ENCODE measurements around the gene FGF23.

The FGF23 gene

DNA sequence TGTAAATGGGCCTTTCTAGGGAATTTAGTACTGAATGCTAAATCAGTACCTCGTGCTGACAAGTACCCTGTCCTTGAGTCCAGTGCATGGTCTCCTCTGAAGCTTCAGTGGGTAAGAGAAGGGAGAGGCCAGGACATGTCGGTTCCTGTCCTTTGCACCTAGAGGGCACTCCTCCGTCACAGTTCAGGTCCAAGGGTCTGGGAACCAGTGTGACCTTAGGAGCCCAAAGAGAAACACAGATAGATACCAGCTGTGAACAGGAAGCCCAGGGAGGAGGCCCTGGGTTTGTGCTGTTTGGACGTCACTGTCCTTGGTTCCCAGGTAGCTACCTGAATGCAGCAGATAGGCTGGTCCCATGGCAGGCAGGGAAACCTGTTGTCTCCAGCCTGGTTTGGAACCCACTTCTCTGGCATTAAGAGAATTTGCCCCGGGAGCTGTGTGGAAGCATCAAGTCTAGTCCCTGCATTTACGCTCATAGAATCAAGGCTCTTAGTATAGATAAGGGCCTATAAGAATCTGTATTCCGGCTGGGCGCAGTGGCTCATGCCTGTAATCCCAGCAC, 3.9 kb upstream of the FGF23 start:
- no peak for DNase-seq (ENCODE audit: low spot score)

DNA sequence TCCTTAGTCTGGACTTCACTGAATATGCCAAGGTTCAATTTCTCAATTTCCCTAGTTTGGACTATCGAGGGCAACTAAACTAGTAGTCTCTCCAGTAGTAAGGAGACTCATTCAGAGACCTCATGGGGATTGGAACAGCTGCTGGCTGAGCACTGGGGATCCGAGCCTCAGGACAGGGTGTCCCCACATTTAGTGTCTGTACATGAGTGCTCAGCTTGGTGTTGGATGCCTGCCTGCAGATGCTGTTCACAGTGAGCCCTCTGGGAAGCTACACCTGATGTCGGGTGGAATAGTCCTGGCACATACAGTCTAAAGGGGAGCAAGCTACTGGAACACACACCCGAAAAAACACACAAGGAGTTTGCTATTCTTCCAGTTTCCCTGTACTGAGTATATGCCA, 820 bp upstream of the FGF23 start:
- no peak for DNase-seq (ENCODE audit: low spot score)

GRCh38 chr12:4378772-4379171, 740 bp downstream of the FGF23 start:
- DNase-seq (ENCODE audit: low spot score) = no peak

DNA sequence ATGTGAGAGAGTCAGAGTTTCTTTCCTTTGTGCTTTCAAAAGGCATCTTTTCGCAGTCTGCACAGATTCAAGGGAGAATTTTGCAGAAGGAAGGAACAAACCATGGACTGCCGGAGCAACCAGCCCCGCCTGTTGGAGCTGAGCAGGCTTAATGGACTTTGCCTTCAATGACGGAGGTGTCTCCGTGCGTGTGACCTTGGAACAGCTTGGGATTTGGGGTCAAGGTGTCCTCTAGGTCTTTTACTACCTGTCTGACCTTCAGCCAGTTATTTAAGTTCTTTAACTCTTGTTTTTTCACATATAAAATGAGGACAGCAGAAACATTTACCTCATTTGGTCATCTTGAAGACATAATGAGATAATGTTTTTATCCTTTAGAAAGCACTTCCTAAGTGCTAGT, 4.1 kb downstream of the FGF23 start:
- no peak for DNase-seq (ENCODE audit: low spot score)

DNA sequence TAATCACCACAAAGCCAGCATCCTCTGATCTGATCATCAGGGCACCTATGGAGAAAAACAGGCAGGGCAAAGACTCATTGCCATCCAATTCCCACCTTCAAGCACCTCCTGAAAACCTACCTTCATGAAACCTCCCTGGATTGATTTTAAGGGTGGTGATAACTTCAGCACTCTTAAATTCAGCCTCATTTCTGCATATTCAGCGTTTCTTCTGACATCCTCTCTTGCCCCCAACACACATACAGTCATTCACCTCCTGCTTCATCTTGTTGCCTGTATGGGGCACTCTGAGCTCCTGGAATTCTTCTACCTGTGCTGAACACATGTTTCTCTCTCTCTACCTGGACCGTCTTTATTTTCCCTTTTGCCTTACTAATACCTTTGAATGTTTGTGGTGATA, 6.9 kb downstream of the FGF23 start:
- DNase-seq (ENCODE audit: low spot score) = no peak

DNA sequence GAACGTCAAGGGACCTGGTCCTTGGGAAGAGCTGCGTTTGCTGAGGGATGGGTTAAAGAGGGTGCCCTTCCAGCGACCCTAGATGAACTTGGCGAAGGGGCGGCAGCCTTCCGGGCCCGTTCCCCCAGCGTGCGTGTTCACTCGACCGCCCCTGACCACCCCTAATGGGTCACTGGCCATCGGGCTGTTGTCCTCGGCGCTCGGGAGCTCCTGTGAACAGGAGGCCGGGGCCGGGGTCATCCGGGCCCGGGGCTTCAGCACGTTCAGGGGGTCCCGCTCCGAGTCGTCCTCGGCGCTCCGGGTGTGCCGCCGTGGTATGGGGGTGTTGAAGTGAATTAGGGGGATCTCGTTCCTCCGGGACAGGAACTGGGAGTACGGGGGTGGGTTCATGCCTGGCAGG, 9.2 kb downstream of the FGF23 start:
- DNase-seq (ENCODE audit: low spot score) = no peak

DNA sequence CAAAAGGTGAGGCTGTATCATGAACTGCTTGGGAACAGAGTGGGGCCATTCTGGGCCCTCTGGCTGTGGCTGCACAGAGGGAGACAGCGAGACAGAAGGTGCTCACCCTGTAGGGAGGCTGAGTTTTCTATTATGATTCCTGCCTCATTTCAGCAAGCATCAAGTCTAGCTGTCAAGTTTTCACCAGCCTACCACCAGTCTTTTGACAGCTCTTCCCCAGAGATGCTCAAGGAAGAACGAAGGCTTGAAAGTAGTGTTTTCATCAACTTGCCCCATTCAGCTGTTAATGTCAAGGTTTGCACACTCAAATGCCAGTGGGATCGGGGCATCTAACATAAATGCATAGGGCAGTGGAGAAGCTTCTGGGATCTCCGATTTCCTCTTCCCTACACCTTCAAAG, 10.0 kb downstream of the FGF23 start:
- DNase-seq (ENCODE audit: low spot score) = no peak

DNA sequence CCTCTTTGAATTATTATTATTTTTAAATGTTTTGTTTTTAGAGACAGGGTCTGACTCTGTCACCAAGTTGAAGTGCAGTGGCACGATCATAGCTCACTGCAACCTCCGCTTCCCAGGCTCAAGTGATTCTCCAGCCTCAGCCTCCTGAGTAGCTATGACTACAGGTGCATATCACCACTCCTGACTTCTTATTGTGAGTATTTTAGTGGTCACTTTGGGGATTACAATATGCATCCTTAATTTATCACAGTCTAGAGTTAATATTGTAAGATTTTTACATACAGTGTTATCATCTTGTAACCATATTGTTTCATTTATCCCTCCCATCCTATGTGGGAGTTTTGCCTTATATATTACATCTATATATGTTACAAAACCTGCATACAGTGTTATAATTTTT, 13.4 kb downstream of the FGF23 start:
- DNase-seq (ENCODE audit: low spot score) = no peak

DNA sequence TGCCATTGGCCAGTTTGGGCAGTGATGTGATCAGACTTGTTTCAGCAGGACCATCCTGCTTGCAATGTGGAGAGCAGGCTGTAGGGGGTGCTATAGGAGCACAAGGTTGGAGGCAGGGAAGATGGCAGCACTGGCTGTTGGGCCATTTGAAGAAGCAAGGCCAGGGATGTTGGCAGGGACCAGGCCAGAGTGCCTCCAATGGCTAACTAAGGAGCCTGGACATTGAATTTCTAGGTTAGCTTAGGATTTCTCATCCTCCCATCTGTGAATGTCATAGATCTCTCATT, 23.5 kb downstream of the FGF23 start:
- DNase-seq (ENCODE audit: low spot score) = no peak

- DNase-seq (ENCODE audit: low spot score) = no peak
Observed at GRCh38 chr12:4355156-4356040, 24.1 kb downstream of the FGF23 start.

- DNase-seq (ENCODE audit: low spot score) = peak; percentile 2
Observed at GRCh38 chr12:4353785-4354208, 25.7 kb downstream of the FGF23 start.

- peak; percentile 40 for DNase-seq (ENCODE audit: low spot score)
Observed at GRCh38 chr12:4346931-4347330, 32.6 kb downstream of the FGF23 start.

GRCh38 chr12:4331842-4332241, 47.7 kb downstream of the FGF23 start:
- no peak for DNase-seq (ENCODE audit: low spot score)

DNA sequence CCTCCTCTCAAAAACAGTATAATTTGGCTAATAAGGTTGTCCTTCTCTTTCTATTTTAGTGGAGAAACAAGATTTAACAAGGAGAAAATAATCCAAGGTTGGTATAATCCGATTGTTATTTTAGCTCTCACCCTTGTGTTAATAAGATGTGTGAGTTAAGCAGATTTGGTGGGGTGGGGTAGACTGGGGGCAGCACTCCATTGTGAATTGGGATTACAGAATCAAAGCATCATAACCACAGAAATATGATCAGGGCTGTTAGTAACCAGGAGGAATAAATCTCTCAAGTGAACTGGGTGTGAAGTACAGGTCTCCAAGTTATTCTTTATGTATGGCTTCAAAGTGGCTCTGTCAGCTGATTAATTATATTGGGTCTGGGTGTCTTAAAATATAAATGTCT, 48.3 kb downstream of the FGF23 start:
- DNase-seq (ENCODE audit: low spot score) = no peak

DNA sequence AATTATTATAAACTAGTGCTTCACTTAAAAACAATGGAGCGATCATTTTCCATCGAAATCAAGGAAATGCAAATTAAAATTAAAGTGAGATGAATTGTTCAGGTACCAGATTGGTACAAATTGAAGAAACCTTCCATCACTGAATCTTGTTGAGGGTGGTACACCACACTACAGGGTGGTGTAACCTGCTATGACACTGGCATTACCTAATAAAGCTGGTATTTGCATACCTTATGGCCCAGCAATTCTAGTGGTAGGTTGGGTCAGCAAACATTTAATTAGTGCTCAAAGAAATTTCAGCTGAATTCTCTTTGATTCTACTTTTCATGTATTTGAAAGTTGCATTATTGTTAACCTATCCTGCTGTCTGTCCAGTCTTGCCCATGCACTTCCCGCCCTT, 49.3 kb downstream of the FGF23 start:
- no peak for DNase-seq (ENCODE audit: low spot score)

- no peak for DNase-seq (ENCODE audit: low spot score)
Observed at GRCh38 chr12:4327293-4327692, 52.2 kb downstream of the FGF23 start.

DNA sequence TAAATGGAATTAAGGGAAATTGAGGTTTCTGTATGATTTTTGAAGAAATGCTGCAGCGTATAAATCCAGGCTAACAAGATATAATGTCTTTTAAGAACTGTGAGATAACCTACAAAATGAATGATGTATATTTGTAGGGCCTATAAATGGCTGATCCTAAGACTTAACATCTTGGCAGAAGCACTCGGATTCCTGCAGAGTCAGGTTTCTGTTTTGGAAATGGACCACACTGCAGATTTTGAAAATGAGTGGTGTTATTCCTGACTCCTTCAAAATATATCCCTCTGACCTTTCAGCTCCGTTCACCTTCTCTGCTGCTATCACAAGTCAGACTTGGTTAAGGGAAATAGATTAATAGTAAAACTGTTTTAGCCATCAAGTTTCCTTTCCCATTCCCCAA, 53.5 kb downstream of the FGF23 start:
- DNase-seq (ENCODE audit: low spot score) = no peak

GRCh38 chr12:4324366-4324765, 55.1 kb downstream of the FGF23 start:
- DNase-seq (ENCODE audit: low spot score) = no peak

- DNase-seq (ENCODE audit: low spot score) = peak; percentile 49
Observed at GRCh38 chr12:4323396-4323795, 56.1 kb downstream of the FGF23 start.

GRCh38 chr12:4322726-4323125, 56.8 kb downstream of the FGF23 start:
- DNase-seq (ENCODE audit: low spot score) = no peak

DNA sequence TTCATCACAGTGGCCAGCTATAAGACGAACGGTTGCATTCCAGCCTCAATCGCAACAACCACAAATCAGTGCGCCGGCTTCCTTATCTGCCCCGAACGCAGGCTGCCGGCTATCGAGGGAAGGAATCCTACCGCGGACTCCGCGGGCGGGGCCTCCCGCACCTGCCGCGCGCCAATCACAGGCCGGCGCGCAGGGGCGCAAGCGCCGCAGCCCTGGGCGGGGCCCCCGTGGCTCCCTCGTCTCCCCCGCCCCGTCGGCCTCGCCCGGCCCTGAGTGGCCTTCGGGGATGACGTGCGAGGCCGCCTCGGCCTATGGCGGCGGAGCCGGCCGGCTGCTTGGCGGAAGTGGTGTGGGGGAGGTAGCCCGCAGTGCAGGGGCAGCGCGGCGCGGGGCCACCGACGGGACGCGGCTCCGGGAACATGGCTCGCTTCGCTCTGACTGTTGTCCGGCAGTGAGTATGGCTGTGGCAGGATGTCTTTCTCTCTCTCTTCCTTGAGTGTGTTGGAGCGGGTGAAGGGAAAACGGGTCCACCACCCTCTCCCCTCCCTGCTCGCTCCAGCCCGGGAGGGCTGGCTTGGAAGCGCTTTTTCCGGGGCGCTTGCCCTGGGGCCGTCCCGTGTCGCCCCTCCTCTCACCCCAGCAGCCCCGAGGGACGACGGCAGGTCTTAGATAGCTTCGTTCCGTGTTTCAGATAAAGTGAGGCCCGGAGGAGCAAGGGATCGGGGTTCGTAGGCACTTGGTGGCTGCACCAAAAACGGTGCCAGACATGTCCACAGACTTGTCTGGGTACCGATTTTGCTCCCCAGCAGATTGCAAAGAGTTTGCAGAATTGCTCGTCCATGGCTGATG, 58.4 kb downstream of the FGF23 start, which contains the start of gene TIGAR:
TIGAR (plus strand) TSS at position 361 of the 849 bp plus-strand sequence; CDS start at position 420, 59 bp downstream.
- DNase-seq (ENCODE audit: low spot score) = peak; percentile 96

DNA sequence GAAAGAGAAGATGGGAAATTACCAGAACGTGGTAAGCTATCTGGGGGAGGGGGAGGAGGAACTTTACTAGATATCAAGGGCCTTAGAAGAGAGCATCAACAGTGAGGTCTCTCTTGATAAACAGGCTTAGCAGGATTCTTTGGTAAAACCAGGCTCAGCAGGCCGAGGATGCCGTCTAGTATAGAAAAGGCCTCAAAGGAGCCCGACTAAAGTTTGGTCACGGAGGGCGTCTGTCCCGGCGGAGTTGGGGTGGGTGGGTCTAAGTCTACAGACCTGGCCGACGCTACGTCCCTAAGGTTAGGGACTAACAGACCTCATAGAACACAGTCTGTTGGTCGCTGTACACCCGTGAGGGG, 59.0 kb downstream of the FGF23 start:
- DNase-seq (ENCODE audit: low spot score) = no peak

Data from pons (tissue), 1 donor.